OCI-M1 (cell line): ENCODE results near the gene MED8.

Experiments used
- DNase-seq: peaks from one replicate; lab custom pipeline; 2025; lab: John Stamatoyannopoulos, UW

MED8 gene, protein sequence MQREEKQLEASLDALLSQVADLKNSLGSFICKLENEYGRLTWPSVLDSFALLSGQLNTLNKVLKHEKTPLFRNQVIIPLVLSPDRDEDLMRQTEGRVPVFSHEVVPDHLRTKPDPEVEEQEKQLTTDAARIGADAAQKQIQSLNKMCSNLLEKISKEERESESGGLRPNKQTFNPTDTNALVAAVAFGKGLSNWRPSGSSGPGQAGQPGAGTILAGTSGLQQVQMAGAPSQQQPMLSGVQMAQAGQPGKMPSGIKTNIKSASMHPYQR

DNA sequence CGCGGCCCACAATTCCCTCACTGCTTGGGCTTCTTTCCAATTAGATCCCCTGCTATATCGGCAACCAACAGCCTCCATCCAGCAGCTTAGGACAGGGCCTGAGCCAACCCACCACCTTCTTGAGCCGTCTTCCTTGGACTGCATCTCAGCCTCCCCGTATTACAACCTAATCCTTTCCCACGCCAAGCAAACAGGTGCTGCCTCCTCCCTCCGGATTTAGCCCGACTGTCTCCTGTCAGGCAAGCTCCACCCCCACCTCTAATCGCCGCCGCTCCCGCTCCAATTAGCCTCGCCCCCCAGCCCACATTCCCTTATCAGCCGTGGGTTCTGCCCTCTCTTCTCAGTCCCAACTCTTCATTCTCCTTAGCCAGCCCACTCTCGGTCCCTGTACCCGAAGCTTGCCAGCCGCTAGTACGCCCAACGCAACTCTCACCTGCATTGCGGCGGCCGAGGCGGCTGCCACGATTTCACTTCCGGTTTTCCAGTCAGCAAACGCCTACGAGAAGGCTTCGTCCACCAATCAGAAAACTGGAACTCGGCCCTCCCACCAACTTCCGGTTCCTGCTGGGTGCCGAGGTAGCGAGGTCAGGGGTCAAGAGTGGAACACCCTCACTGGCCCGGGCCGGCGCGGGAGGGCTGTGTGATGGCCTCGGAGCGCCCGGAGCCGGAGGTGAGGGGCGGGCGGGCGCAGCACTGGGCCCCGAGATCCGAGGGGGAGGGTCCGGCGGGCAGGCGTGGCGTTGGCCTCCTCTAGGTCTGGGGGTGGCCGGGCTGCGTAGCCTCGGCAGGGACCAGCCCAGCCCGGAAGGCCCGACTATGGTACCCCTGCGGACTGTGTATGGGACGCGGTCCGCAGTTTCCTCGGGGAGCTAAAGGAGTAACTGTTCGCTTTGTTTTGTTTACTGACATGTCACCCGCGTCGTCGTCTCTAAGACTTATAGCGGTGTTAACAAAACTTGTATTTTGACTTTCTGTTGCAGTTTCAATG, at the start of gene MED8, which contains the start of gene SZT2:
MED8 (minus strand) TSS at position 475 of the 988 bp plus-strand sequence; CDS start at position 439, 36 bp downstream.
SZT2 (plus strand) TSS at position 574 of the 988 bp plus-strand sequence; CDS start at position 644, 70 bp downstream.
- DNase-seq: peak; percentile 98

DNA sequence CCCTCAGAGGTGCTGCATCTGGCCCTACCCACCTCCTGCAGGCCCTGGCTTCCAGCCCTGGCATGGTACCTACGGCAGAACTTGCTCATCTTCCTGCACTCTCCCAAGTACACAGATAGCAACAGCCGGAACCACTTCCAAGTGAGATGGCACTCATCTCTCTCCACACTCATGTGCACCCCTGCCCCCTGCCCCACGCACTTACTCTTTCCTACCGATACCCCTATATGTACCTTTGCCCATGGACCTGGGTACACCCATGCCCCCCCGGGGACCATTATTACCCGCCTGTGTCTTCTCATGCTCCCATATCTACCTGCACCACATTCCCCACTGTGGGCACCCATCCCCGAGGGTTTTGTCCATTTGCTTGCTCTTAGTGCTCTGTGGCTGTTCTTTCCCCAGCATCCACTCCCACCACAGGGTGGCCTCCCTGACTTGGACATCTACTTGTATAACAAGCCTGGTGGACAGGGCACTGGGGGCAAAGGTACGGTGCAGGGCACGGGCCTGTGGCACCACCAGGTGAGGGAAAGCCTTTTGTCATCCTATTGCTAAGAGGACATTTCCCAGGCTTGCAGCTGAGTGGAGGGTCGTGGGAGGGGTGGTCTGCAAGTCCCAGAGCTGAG, 49.5 kb upstream of the MED8 start:
- no peak for DNase-seq

DNA sequence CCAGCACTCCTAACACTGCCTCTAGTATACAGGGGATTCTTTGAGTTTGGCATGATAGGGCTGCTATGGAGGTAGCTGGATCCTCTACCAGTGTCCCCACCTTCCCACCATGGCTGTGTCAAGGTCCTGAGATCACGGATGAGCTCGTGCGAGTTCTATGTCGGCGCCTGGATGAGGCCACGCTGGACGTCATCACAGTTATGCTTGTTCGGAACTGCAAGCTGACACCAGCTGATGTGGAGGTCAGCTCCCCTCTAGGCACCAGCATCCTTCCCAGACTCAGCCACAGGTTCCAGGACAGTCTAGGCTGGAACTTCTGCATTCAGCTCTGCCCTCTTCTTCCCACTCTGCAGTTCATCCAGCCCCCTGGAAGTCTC, 49.0 kb upstream of the MED8 start:
- DNase-seq: no peak

DNA sequence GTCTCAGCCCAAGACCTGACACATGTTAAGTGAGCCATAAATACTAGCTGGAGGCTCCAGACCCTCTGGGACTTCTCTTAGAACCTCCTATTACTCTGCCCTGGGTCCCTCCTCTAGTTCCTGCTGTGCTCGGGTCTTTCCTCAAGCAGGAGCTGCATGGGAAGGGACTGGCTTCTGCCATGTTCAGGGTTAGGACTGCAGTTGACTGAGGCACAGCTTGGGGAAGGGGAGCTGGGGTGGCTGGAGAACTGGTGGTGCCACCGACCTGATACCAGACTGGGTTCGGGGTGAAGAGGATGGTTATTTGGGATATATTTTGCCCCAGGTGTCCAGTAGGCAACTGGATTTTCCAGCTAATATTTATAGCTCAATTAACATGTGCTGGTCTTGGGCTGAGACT, 48.4 kb upstream of the MED8 start:
- DNase-seq: no peak

DNA sequence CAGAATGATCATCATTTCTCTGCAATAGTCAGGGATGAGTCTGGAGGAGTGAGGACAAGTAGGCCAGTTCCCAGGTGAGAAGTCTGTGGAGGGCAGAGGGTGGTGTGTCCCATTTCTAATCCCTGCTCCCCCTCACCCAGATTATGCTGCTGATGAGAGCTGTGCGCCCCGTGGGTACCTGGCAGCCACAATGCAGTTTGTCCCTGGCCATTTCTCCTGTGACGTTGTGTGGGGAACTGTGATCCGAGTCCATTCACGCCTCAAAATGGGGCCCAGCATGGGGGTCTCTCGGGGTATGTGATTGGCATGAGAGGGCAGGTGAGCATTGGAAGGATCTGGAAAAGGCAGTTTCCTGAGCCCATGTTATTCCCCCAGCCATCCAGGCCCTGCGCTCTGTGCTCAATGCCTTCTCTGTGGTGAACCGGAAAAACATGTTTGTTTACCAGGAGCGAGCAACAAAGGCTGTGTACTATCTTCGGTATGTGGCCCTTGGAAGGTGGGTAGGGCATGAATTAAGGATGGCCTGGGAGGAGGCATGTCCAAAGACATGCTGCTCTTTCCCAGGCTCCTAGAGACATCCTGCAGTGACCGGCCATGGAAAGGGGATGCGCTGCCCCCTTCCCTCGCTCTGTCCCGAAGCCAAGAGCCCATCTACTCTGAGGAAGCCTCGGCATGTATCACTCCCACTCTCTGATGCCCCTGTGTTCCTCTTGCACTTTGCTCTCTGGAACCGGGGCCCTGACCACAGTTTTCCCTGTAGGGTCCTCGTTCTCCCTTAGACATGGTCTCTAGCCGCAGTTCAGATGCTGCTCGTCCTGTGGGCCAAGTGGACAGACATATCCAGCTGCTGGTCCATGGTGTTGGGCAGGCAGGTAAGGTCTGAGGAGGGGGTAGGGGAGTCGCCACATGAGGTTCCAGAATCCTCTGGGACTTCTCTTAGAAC, 47.7 kb upstream of the MED8 start:
- no peak for DNase-seq

DNA sequence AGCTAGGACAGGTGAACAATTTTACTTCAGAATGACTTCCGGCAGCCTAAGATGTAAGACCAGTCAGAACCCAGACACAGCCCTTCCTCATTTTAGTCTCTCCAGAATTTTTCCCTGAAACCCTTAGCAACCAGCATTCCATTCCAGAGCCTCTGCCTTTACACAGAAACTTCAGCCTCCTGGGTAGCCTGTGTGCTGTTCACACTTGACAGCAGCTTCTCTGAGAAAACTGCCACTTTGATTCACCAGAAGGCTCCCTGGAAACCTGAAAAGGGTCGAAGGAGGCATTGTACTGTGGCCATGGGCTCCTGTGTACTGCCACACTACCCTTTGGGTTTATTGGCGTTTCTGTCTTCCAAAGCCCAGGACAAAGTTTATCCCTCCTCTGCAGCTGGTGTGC, 46.8 kb upstream of the MED8 start:
- DNase-seq: no peak

DNA sequence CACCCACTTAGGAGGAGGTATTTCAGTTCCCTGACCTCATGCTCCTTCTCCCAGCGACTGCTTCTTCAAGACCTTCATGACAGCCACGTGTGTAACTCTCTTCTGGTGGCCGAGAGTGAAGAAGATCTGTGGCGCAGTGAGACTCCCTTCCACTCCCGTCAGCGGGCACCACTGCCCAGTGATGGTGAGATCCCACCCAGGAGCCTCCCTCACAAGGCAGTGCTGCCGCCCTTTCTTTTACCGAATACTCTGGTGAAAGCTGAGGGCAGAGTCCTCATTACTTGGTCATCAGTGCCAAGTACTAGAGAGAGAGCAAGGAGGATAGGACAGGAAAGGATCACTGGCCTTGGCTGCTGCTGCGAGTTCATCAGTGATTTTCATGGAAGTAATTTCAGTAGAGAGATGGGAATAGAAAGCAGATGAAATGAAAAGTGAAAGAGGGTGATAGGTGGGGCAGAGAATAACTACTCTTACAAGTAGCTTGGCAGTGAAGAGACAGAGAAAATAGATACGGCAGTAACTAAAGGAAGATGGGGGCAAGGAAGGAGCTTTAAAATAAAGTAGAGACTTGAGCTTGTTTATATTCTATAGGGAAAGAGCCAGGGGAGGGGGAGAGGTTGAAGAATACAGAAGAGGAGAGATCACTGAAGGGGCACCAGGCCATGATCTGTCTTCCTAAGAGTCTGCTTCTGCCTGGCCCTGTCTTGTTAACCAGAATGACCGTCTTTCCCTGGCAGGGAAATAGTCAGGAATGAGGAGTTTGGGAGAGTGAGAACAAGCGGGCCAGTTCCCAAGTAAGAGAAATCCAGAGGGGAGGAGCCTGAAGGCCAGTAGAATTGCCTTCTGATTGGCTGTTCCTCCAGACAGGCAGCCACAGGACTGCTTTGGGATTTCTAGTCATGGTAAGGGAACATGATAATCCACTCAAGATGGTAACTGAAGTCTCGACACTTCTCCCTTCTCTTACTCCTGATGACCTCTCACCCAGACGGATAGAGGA, 45.8 kb upstream of the MED8 start:
- no peak for DNase-seq

DNA sequence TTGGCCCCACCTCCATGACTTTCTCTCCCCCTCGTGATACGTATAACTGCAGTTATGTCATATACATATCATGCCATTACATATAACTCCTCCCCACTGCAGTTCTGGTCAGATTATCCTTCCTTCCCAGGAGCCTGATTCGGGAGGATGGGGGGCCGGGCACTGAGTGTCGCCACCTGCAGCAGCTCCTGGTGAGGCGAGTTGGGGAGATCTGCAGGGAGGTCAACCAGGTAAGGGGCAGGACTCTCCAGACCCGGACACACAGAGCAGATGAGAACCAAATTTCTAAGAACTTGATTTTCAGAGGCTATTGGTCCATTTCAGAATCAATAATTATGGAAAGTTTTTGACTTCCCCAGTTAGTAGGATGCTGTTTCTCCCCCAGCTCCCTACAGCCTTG, 44.7 kb upstream of the MED8 start:
- DNase-seq: no peak

DNA sequence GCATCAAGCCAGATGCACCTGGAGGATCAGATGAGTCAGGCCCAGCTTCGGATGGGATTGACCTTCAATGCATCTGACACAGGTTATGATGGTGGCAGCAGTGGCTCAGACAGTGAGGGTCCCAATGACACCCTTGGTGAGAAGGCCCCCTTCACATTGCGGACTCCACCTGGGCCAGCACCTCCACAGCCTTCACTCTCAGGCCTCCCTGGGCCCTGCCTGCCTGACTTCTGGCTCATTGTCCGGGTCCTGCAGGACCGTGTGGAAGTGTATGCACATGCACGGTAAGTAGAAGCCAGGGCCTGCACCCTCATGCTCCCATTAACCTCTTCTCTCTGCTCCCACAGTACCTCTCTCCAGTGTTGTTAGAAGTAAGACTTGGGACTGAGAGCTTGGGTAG, 43.3 kb upstream of the MED8 start:
- no peak for DNase-seq

DNA sequence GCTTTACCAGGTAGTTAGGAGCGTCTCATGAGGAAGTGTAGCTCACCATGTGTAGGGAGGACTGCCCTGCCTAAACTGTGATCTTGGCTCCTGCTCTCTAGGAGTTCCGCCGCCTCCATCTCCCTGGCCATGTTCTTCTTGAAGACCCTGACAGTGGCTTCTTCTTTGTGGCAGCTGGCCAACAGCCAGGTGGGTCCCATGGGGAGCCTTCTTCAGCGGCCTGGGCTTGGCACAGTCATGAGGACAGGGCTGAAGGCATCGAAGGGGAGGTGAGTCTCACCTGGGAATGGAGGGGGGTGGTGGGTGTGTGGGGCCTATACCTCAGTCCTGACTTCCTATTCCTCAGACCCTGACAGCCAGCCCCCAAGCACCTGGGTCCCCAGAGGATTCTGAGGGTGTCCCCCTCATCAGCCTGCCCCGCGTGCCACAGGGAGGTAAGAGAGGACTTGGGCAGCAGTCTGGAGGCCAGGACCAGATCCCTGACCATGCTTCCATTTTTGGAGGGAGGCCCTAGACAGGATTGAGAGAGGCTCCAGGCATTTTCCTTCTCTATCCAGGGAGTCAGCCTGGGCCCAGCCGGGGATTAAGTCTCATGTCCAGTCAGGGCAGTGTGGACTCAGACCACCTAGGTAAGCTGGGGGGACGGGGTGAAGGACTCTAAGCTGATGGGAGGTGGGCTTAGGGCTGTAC, 42.7 kb upstream of the MED8 start:
- DNase-seq: no peak

DNA sequence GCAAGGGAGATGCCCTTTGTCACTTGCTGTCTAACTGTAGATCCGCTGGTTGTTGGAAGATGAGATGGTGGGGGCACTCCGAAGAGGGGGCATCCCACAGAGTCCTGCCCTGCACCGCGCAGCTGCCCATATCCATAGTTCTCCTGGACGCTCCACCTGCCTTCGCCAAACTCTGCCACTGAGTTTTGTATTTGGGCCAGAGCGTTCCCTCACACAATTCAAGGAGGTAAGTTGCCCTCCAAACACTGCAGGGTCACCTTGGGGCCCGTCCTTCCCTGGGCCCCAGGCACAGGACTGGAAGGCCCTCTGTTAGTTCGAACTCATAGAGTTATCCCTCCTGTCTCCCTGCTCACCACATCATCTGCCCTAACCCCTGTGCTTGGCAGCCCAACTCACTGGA, 42.1 kb upstream of the MED8 start:
- no peak for DNase-seq

DNA sequence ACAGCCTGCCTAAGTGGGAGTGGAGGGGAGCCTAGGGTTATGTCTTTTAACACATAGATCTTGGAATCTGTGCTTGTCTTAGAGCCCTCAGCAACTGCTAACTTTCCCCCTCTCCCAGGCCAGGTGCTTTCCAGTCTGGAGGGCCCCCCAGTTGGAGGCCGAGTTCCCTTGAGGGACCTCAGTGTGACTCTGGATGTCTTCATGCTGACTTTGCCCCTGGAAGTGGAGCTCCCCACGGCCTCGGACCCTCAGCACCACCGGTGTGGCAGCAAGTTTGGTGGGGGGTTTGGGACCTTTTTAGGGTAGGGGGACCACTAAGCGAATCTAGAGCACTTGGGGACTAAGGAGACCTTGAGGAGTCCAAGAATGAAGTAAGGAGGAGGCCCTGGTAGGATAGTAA, 41.2 kb upstream of the MED8 start:
- no peak for DNase-seq

DNA sequence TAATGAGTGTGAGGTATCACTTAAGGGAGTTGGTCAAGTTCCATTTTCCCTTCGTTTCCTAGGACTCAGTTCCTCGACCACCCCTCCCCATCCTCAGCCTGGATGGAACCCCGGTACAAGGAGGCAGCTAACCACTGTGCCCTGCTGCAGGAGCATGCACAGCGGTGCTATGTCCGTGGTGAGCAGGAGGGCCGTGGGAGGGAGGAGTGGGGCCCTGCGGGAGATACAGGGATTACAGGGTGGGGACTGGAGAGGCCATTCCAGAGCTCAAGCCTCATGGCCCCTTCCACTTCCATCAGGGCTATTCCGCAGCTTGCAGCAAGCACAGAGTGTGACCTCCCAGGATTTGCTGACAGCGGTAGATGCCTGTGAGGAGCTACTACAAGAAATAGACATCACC, 38.3 kb upstream of the MED8 start:
- no peak for DNase-seq

DNA sequence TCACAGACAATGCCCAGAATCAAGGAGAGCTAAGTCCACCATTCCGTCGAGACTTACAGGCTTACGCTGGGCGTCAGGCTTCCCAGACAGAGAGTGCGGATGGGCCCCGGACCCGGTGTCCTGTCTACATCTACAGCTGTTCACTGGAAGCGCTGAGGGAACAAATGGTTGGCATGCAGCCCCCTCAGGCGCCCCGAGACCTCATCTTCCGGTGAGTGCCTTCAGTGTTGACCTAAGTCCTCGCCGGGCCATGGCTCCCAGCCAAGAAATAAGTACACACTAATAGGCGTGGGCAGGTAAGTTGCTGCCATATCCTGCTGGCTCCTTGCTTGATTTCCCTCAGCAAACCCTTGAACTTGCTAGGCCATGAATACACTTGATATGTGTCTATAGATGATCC, 37.9 kb upstream of the MED8 start:
- DNase-seq: no peak

DNA sequence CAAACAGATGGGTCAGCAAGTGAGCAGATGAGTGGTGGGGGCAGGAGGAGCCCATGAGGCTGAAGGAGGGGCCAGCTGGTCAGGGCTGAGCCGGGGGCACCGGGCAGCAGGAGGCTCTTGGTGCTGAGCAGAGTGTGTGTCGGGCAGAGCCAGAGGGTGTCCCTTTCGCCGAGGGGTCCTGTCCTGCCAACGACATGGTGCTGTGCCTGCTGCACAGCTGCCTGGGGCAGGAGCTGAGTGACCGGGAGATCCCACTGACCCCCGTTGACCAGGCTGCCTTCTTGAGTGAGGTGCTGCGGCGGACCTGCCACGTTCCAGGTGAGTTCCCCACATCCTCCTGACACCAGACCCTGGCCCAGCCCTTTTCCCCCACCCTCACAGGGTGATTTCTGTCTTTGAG, 36.6 kb upstream of the MED8 start:
- no peak for DNase-seq

DNA sequence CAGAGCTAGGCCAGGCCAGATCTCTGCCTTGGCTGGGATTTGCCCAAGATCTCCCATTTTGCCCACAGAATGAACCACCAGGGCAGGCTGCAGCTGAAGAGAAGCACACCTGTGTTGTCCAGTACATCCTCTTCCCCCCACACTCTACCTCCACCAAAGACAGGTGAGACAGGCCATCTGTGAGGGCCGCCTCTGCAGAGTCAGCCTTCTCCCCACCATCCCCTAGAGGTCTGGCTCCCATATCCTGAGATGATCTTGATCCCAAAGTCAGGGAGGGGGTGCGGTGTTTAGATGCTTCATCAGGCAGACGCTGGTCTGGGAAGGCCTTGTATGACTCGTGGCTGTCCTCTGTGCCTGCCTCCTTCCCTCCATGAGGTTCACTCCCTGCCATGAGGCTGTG, 35.4 kb upstream of the MED8 start:
- DNase-seq: no peak

DNA sequence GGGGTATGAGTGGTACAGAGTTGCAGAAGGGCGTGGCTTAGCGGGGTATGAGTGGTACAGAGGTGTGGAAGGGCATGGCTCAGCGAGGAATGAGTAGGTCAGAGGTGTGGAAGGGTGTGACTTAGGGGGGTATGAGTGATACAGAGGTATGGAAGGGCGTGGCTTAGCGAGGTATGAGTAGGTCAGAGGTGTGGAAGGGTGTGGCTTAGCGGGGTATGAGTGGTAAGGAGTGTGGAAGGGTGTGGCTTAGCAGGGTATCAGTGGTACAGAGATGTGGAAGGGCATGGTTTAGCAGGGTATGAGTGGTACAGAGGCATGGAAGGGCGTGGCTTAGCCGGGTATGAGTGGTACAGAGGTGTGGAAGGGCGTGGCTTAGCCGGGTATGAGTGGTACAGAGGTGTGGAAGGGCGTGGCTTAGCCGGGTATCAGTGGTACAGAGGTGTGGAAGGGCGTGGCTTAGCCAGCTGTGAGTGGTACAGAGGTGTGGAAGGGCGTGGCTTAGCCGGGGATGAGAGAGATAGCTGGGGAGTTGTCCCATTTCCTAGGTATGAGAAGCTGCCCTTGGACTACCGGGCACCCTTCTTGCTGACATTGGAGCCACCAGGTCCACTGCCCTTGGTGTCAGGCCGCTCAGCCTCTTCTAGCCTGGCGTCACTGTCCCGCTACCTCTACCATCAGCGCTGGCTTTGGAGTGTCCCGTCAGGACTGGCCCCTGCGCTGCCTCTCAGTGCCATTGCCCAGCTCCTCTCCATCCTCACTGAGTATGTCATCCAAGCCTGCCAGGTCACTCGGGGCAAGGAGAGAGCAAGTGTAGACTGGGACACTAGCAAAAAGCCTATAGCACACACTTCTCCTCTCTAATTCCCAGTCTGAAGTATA, 34.3 kb upstream of the MED8 start:
- DNase-seq: no peak

DNA sequence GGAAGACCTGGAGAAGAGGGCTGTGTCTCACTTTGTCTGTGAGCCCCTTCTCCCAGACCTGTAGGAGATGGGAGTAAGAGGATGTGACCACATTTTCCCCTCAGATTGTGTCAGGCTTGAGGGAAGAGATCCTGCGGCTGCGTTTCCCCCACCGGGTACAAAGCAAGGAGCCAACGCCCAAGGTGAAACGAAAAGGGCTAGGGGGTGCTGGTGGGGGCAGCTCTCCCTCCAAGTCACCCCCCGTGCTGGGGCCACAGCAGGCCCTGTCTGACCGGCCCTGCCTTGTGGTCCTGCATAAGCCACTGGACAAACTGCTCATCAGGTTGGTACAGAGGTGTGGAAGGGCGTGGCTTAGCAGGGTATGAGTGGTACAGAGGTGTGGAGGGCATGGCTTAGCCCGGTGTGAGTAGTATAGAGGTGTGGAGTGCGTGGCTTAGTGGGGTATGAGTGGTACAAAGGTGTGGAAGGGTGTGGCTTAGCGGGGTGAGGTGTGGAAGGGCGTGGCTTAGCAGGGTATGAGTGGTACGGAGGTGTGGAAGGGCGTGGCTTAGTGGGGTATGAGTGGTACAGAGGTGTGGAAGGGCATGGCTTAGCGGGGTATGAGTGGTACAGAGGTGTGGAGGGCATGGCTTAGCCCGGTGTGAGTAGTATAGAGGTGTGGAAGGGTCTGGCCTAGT, 33.5 kb upstream of the MED8 start:
- DNase-seq: no peak
